DMS114 treated with DMSO at 0.1 percent for 48 hours (cell line): ENCODE measurements around the gene SPTBN4.
"Not testable (repeated sequence)": the region's sequence is repeated elsewhere in the genome, so short reads cannot be mapped to it uniquely, and the experiment has no call there.

Experiments used
- DNase-seq: peaks from one replicate; lab custom pipeline; 2025; ENCODE audit not compliant: unreplicated experiment; lab: John Stamatoyannopoulos, UW

Gene SPTBN4

GRCh38 chr19:40528078-40528477 is 61.3 kb downstream of the SPTBN4 start:
- DNase-seq = no peak

DNA sequence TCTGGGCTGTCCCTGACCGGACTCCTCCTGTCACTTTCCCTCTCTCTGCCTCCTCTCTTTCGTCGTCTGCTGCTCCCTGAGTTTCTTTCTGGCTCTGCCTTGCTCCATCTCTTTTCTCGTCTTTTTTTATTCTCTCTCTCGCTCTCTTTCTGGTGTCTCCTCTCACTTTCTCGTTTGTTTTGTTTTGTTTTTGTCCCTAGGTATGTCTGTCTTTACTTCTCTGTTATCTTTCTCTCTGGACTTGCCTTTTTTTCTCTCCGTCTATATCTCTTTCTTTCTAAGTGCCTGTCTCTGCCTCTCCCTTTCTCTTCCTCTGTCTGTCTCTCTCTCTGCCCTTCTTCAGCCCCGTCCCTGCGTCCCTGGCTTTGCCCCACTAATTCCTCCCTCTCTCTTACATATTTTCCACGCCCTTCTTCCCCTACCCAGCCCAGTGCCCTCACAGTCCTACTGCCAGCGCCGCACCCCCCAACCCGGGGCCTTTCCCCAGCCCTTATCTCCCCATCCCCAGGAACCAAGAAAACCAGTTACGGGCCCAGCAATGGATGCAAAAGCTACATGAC is 61.8 kb downstream of the SPTBN4 start:
- no peak for DNase-seq

- DNase-seq = peak; percentile 65
Observed at GRCh38 chr19:40529093-40529954, 62.5 kb downstream of the SPTBN4 start.

DNA sequence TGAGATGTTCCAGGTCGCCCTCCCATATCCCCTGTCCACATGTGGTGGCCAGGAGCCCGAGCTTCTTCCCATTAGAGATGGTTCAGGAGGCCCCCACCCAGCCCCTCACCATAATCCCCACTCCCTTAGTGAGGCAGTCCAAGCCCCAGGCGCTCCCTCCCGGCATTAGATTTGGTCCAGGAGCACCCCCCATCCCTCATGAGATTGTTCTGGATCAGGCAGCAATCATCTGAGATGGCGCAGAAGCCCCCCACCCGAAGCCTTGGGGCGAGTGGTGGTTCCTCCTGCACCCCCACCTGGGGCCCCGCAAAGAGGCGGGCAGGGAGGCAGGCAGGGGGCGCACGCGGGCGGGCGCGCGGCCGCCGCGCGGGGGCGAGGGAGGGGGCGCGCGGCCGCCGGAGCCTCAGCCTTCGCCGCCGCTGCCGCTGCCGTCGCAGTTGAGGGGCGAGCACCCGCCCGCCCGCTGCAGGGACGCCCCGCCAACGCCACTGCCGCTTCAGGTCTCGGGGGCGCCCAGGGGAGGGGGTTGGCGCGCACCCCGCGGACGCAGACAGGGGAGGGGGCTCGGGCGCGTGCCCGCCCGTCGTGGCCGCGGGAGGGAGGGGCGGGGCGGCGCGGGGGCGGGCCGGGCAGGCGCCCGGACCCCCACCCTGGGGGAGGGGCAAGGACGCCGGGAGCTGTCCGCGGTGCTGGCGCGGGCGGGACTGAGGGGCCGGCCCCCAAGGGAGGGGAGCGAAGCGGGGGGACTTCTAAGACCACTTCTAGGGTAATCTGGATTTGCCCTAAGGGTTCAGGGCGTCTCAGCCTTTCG is 63.5 kb downstream of the SPTBN4 start:
- no peak for DNase-seq

DNA sequence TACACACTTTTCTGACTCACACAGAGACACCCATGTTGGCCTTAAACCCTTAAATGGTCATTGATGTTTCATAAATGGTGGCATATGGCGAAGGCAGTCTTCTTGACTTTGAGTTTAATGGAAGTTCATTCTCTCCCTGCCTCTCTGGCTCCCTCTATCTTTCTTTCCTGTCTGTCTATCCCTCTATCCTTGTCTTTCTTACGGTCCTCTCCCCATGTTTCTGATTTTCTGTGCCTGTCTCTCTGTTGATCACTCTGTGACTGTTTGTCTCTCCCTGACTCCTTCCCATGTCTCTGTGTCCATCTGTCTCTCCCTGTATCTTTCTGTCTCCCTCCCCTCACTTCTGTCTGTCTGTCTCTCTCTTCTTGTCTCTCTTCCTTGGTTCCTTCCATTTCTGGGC is 66.7 kb downstream of the SPTBN4 start:
- peak; percentile 32 for DNase-seq

DNA sequence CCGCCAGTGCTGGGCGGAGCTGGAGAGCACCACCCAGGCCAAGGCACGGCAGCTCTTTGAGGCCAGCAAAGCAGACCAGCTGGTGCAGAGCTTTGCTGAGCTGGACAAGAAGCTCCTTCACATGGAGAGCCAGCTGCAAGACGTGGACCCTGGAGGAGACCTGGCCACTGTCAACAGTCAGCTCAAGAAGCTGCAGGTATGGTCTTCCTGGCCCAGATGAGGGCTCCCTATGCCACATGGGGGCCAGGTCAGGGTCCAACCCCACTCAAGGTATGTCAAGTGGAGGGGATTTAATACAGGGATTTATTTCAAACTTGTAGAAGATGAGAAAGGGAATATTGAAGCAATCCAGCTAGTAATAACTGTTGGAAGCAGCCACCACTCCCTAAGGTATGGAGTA is 67.3 kb downstream of the SPTBN4 start:
- no peak for DNase-seq

GRCh38 chr19:40539070-40539469 is 72.3 kb downstream of the SPTBN4 start:
- no peak for DNase-seq

GRCh38 chr19:40542202-40542859 is 75.5 kb downstream of the SPTBN4 start:
- DNase-seq = no peak

DNA sequence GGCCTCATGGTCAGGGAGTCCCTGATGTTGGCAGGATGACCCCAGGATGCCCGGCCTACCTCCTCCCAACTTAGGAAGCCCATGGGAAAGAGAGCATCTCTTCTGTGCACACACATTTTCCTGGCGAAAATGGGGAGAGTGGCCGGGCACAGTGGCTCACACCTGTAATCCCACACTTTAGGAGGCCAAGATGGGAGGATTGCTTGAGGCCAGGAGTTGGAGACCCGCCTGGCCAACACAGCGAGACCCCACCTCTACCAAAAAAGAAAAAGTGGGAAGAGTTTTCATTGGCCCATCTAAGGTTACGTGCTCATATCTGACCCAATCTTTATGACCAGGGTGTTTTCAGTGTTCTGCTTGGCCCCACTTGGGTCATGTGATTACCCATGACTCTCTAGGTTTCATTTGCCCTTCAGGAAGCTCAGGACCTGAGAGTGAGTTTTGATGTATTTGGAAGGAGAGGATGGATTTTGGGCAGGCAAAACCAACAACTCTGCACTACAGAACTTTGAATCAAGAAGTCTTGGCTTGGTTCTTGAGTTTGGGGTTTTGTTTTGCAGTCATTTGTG is 76.3 kb downstream of the SPTBN4 start:
- no peak for DNase-seq

DNA sequence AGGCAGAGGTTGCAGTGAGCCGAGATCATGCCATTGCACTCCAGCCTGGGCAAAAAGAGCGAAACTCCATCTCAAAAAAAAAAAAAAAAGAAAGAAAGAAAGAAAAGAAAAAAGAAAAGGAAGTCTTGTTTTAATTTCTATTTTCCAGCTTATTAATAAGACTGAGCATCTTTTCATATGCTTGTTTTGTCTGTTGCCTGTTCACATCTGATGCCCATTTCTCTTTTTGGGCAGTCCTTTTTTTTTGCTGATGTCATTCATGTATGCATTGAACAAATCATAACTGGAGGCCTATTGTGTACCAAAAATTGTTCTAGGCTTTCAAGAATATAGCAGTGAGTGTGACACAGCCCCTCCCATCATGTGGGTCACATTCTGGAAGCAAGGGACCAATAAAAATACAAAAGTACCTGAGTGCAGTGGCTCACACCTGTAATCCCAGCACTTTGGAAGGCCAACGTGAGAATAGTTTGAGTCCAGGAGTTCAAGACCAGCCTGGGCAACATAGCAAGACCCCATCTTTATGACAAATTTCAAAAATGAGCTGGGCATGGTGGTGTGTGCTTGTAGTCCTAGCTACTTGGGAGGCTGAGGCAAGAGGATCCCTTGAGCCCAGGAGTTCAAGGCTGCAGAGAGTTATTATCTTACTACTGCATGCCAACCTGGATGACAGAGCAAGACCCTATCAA is 79.5 kb downstream of the SPTBN4 start:
- DNase-seq = not testable (repeated sequence)

- not testable (repeated sequence) for DNase-seq
Observed at GRCh38 chr19:40547190-40547589, 80.4 kb downstream of the SPTBN4 start.

DNA sequence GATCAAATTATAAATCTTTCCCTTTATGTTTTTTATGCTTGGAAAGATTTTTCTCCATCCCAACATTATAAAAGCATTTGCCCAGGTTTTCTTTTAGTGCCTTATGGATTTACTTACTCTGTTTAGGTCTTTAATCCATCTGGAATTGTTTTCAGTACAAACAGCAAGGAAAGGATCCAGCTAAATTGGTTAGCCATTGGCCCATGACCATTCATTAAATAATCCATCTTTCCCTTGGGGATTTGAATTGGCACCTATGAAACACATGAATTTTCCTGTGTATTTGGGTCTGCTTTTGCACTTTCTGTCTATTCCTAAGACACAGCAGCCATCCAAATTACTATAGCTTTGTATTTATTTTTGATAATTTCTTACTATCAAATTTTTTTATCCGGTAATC is 81.0 kb downstream of the SPTBN4 start:
- no peak for DNase-seq

- peak; percentile 75 for DNase-seq
Observed at GRCh38 chr19:40549007-40549708, 82.4 kb downstream of the SPTBN4 start.

GRCh38 chr19:40550951-40551350 is 84.2 kb downstream of the SPTBN4 start:
- DNase-seq = no peak

DNA sequence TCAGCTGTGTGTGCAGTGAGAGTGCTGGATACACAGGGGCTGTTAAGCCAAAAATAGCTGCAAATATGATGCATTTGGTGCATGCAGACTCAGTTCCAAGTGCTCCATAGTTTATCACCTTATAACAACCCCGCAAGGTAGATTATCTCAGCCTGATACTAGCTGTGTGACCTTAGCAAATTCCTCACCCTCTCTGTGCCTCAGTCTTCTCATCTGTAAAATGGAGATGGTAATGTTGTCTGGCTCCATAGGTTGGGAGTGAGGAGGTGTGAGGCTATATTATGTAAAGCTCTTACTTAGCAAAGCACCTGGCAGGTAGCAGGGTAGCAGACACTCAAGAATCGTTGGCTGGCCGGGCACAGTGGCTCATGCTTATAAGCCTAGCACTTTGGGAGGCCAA is 86.0 kb downstream of the SPTBN4 start:
- DNase-seq = no peak

- no peak for DNase-seq
Observed at GRCh38 chr19:40553885-40554857, 87.4 kb downstream of the SPTBN4 start.

GRCh38 chr19:40555978-40556689 is 89.3 kb downstream of the SPTBN4 start:
- no peak for DNase-seq

DNA sequence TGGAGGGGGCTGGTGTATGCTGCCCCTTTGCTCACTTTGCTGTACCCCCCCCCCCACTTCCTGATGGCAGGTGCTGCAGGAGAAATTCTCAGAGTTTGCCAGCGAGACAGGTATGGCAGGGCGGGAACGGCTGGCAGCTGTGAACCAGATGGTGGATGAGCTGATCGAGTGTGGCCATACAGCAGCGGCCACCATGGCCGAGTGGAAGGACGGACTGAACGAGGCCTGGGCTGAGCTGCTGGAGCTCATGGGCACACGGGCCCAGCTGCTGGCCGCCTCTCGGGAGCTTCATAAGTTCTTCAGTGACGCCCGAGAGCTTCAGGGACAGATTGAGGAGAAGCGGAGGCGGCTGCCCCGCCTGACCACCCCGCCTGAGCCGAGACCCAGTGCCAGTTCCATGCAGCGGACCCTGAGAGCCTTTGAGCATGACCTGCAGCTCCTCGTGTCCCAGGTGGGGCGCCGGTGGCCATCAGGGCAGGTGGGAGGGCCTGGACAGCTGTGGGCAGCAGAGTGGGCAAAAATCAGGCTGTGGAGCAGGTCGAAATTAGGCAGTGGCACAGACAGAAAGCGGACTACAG is 90.2 kb downstream of the SPTBN4 start:
- DNase-seq = no peak
